HG03196 (cell line): ENCODE data around the gene CLTRN.

Experiments used
- ATAC-seq: cut with Tn5 transposase; IDR thresholded peaks from one replicate; pipeline ENCODE4 v1.9.1; 2021; ENCODE audit not compliant: unreplicated experiment

CLTRN gene

DNA sequence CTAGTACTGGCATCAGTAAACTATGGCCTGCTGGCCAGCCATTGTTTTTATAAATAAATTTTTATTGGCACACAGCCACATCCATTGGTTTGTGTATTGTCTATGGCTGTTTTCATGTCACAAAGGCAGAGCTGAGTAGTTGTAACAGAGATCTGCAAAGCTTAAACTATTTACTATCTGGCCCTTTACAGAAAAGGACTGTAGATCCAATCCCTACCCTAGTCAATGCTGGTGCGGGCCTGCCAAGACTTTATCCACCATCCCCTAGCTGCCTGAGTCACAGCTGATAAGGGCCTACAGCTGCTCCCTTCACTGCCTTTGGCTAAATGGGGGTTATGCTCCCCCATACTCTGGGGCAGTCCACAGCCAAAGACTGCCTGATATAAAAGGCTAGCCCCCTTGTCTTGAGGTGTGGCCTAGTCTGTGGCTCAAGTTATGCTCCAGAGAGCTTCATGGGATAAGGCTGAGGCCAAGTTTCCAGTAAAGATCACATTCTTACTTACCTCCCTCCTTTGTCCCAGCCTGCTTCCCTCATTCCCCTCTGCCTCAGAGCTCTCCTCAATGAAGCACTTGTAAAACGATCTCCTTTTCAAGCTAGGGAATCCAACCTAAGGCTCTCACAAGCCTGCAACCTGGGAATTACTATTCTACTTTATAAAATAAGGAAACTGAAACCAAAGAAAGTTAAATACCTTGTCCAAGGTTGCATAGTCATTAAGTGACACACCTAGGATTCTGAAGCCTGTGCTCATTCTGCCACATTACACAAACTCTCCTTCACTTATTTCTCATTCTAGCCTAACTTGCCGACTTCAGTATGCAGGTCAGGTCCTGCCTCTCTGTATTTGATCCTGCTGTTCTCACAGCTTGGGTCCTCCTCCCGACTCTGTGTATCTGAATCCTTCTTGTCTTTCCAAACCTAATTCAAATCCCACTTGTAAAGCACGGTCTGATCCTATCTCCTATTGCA is 84.5 kb downstream of the CLTRN start:
- ATAC-seq, result no peak
